GM19467 (cell line): Measurements from ENCODE around the gene NELL1.

ENCODE experiments used
- ATAC-seq: cut with Tn5 transposase; IDR thresholded peaks from one replicate; pipeline ENCODE4 v1.9.1; 2021; ENCODE audit warnings: mild to moderate bottlenecking, moderate library complexity; ENCODE audit not compliant: unreplicated experiment

The NELL1 gene

DNA sequence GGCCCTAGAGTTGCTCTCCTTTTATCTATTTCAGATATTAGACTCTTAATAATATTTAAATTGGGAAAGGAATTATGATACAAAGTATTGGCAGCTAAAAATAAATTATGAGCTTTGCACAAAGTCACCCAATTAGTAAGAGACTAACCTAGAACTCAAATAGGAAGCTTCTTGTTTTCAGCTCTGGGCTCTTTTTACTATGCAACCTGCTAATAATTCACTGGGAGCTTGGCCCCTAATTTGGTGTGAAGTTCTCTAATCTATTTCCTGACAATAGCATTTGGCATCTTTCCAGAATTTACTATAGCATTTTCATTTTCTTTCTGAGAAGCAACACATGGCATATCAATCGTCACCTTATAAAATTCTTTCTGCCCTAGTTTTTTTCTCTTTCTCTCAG is 795.8 kb downstream of the NELL1 start:
- ATAC-seq: no peak

DNA sequence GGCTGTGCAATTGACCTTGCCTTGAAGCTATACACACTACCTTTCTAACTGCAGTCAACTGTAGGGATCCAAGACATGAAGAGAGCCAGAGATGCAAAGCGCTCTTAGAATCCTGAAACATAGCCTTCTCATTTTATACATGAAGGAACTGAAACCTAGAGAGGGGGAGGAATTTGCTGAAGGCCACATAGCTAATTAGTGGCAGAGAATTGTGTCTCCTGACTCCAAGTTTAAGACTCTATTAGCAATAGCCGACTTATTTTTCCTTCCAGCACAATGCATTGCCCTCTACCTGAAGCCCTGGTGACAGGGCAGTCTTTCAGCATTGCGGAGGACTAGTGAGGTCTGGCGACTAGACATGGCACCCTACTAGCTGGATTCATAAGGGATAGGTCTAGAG is 796.5 kb downstream of the NELL1 start:
- no peak for ATAC-seq

DNA sequence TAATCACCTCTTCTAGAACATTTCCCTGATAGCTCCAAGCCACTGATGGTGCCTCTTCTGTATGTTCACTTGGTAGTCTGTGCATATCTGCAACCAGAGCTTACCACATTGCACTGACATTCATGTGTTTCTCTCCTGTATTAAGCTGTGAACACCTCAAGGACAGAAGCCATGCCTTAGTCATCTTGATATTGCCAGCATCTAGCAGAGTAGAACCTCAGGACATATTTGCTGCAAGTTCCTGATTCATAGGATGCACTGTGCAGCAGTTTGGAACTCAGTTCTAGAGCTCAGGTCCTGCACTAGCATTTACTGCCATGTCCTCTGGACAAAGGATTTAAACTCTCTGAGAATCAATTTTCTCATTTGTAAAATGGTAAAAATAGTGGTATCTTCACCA is 801.1 kb downstream of the NELL1 start:
- no peak for ATAC-seq

DNA sequence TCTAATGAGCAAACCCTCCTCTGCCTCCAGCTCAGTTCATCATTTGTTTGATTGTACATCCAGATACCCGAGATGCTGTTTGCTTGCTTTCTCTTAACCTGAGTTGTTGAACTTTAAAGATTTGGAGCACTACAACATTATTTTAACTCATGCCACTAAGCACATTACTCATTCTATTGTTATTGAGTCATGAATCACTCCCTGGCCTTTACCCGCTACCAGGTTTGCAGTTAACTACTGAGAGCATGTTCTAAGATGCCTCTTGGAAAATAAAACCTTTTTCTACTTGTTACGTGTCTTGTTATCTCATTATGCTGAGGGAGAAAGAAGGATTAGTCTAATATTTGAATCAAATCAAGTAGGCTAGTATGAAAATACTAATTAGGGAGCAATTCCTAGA is 802.9 kb downstream of the NELL1 start:
- ATAC-seq: no peak

DNA sequence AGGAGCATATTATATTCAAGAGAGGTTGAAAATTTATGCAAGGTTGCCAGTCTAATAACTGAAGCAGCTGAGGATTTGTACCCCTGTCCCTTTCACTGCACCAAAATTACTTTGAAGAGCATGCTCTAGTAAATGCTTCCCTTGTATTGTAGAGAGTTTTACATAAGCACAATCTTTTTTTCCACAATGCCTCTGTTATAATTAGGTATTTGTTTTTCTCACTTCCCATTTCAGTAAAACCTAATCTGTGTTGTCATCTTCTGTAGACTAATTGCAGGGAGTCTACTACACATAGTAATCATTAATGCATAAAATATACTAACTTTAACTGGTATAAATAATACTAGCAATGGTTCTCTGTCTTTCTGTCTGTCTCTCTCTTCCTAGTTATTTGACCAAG is 805.1 kb downstream of the NELL1 start:
- no peak for ATAC-seq

DNA sequence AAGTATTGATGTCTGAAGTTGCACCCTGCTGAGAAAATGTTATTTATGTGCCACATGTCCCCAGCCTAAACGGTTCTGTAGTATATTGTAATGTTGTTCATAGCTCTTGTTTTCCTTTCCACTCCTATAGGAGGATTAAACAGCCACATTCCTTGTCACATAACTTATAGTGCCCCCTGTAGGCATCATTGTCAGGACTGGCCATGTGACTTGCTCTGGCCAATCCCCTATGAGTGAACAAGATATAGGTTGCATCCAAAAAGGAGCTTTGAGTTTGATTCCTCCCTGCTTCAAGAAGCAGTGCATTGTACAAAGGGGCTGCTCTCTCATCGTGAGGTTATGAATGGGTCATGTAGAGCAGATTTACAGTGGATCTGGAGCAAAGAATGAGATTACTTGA is 805.9 kb downstream of the NELL1 start:
- ATAC-seq: no peak

DNA sequence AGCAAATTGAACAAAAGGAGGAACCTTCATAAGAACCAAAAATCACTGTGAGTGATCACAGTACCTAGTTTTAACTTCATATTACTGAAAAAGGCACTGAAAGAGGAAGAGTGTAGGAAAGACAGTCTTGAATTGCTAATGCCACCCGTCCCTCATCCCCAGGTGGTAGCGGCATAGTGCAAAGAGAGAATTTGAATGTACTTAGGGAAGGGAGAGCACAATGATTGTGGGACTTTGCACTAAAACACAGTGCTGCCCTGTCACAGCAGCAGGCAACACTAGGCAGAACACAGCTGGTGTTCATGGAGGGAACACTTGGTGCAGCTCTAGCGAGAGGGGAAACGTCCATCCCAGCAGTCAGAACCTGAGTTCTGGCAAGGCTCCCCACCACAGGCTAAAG is 807.2 kb downstream of the NELL1 start:
- ATAC-seq: no peak

DNA sequence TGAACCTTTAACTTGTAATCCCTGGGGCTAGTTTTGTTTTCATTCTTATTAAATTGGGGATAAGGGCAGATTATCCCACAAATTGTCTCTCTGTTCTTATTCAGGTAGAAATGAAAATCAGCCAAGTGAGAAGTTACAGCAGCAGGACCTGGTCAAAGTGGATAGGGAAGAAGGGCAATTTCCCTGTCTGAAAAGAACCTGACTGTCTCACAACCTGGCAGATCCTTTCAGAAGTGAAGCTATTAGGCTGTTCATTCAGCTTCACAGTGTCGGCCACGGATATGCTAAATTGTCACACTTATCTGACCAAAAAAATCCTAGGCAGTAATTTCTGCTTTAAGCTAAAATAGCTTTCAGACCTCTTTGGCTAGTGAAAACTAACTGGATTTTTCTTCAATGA is 810.9 kb downstream of the NELL1 start:
- no peak for ATAC-seq

DNA sequence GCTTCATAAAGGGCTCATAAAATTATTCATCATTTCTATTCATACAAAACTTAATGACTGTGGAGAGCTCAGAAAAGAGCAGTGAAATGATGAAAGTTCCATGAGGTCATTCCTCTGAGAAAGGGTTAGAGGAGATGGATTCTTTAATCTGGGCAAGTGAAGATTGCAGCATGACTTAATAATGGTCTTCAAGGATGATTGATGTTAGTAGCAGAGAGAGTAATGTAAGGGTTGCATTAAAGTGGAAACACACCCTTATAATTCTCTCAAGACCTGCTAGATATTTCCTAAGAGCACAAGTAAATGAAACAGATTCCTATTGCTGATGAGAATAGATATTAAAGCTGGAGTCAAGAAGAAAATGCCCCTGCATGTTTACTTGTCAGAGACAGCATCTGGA is 811.9 kb downstream of the NELL1 start:
- ATAC-seq: no peak

DNA sequence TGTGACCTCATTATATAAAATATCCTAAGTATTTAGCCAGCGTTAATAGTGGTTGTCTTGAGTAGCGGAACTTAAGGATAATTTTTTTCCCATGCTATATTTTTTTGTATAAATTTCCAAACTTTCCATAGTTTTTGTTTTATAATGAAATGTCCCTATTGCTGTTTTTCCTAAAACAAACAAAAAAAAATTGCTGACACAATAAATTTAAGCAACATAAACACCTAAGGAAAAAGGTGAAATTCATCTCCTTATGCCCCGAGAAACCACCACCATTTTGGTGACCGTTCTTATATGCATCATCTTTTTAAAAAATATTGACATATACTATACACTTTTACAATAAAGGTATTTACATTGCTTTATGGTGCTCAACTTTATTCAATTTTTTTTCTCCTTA is 814.7 kb downstream of the NELL1 start:
- no peak for ATAC-seq

DNA sequence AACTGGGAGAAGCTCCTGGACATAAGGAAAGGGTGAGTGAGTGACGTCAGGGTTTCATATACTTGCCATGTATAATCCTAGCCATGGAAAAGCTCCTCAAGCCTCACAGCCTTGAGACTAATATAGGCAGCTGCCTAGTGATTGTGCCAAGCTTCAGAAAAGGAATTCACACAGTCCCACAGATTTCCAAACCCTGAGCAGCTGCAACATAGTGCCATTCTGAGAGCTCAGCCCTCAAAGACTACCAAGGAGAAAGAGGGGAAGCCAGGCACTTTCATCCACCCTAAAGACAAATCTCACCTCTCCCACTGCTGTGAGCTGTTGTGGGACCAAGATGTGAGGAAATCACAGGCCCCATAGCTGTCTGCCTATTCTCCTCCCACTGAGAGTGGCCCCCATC is 815.6 kb downstream of the NELL1 start:
- ATAC-seq: no peak

DNA sequence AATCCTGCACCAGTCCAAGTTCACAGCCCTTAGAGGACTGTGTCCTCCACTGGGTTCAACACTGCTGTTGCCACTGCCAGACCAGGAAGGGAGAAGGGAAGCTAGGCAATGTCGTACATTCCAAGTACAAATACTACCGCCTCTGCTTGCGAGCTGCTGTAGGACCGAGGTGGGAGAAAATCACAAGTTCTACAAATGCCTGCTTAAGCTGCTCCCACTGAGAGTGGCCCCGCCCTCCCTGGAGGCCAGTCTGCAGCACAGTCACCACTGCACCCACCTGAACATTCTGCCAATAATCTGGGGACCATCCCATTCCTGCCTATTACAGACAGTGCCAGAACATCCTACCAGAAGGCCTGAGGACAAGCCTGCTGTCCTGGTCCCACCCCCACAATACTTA is 816.0 kb downstream of the NELL1 start:
- ATAC-seq: no peak

DNA sequence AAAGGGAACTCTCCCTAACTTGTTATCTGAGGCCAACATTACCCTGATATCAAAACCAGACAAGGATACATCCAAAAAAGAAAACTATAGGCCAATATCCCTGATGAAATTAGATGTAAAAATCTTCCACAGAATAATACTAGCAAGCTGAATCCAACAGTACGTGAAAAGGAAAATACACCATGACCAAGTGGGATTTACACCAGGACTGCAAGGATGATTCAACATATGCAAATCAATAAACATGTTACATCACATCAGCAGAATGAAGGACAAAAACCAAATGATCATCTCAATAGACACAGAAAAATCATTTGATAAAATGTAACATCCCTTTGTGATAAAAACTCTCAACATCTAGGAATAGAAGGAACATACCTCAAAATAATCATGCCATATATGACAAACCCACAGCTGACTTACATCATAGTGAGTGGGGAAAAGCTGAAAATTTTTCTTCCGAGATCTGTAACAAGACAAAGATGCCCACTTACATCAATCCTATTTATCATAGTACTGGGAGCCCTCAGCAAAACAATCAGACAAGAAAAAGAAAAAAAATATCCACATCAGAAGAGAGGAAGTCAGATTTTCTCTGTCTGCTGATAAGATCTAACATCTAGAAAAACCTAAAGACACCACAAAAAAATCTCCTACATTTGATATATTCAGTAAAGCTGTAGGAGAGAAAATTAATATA is 820.2 kb downstream of the NELL1 start:
- no peak for ATAC-seq

DNA sequence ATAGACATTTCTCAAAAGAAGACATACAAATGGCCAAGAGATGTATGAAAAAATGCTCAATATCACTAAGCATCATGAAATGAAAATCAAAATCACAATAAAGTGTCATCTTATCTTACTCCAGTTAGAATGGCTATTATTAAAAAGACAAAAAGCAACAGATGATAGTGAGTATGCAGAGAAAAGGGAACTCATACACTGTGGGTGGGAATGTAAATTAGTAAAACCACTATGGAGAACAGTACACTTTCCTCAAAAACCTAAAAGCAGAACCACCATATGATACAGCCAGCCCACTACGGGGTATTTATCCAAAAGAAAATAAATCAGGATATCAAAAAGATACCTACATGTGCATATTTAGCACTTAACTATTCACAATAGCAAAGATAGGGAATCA is 823.5 kb downstream of the NELL1 start:
- no peak for ATAC-seq

DNA sequence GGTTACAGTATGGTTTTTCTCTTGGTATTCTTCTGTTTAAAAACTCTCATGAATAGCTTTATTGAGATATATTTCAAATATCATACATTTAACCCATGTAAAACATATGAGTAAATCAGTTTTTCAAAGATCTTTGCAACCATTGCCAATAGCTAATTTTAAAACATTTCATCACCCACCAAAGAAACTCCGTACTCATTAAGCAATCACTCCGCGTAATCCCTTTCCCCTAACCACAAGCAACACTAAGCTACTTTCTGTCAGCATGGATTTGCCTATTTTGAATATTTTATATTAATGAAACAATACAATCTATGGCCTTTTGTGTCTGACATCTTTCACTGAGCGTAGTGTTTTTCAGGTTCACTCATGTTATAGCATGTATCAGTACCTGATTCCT is 825.6 kb downstream of the NELL1 start:
- ATAC-seq: no peak

DNA sequence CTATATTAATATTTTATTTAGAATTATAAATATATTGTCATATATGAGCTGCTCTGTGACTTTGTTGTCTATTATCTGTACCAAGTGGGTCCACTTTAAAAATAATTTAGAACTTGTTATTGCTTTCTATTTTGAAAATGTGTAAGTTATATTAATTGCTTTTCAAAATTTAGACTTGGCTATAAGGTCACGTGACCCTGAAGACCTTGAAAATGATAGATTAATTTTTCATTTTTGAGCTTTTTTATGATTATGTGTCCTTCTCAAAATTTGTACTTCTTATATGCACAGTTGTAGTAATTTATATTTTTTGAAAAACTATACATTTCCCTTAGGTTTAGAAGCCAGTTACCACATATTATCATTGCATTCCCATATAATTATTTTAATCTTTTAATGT is 826.5 kb downstream of the NELL1 start:
- ATAC-seq: no peak

DNA sequence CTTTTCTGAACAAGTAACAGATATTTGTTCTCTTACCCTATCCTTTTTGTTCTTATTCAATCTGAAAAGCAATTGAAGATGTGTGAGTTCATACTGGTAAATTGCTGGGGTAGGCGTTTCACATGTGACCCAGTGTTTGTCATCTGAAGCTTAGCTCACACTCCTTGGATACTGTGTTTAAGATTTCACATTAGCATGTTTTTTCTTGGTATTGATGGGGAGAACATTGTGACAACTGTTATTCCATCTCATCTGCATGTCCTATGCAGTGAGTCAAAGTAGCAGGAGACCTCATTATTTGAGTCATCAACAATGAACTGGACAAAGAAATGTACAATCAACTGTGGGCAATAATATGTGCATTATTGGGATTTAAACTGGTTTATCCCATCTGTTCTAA is 831.9 kb downstream of the NELL1 start:
- ATAC-seq: no peak

DNA sequence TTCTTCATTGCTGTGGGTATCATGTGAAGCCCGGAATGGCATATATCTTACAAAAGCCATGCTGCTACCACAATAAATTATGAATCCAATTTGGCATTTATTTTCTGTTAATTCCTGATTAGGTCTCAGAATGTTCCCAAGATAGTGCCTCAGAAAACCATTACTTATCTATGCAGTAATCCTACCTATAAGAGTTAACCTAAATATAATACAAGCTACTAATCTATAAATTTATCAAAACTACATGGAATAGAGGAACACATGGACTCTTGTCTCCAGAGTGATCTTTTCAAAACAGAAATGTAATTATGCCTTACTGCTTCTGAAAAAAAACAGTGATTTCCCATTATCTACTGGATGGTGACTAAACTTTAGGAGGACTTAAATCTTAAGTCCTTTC is 835.7 kb downstream of the NELL1 start:
- no peak for ATAC-seq

DNA sequence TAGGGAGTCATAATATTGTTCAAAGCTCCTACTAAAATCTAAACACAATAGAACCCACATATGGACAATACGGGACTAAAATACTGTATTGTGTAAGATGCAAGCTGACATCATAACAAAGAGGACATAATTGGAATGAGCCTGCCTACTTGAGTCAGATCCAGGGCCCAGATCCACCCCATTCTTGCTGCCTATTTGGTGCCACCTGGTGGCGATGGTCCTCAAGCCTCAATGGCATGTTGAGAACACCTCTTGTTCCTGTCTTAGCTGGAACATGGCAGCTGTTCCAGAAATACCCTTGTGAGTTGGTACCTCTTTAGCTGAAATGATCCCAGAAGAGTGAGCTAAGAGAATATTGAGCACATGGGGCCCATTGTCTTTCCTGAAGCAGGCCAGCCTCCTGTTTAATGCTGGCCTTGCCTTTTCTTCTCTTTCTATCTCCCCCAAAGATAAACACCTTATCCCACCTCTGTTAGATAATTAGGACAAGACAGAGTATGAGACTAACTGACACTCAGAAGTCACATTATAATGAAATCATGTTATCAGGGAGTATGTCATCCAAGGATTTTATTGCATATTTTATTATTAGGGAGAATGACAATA is 842.6 kb downstream of the NELL1 start:
- peak; percentile 78 for ATAC-seq

DNA sequence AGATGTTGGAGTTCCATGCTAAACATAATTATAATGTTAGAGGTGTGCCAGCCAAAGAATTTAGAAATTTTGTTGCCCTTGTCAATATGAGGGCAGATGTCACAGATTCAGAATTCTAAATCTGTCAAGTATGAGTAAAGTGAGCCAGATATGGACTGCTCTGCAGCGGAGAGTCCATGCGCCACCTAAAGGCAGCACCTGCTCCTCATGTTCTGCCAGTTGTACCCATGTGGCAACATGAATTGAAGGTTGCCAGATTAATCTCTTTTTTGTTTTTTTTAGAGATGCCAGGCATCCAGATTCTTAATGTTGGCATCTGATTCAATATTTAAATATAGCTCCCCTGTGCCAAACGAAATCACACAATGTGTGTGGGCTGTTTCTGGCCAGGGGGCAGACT is 844.9 kb downstream of the NELL1 start:
- no peak for ATAC-seq

DNA sequence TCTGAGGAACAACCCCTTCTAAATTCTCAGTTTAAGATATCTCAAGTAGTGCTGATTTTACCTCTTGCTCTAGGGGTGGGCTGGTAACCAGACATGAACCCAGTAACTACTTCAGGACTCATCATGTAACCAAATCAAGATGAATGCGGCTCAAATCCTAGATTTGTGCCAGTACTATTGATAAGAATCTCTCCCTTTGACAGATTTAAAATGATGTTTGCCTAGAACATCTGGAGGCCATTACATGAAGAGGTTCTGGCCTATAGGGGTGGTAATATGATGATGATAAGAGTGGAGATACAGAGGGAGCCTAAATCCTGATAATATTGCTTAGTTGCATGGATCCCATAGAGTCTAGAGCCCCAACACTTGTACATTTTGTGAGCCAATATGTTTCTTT is 850.9 kb downstream of the NELL1 start:
- ATAC-seq: no peak

DNA sequence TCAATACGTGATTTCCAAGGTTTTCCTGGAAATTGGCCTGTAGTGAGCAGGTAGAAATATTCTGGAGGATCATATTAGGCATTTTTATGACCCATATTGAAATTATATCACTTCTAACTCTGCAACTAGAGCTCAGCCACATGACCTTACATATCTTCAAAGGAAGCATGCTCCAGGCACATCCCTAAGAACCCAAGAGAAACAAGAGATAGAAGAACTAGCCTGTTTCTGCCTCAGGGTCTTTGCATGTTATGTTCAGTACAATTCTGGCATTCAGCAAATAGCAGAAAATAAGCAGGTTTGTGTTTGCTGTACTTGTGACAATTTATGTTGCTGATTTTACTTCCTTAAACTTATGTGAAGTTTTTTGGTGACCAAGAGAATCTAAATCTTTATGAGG is 859.8 kb downstream of the NELL1 start:
- no peak for ATAC-seq

DNA sequence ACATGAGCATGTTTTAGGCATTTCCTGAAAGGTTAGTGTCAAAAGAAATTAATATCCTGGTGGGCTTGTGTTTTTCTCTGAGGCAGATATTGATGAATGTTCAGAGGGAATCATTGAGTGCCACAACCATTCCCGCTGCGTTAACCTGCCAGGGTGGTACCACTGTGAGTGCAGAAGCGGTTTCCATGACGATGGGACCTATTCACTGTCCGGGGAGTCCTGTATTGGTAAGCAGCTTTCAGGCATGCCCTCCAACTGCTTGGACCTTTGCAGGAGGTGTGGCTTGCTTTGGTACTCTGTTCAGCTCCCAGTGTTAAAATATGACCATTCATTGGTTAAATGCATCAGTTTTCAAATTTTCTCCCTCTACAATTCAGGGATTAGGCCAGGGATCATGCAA is 864.9 kb downstream of the NELL1 start:
- ATAC-seq: no peak
